Activated CD4-positive, alpha-beta T cell treated with anti-CD3 and anti-CD28 coated beads, Interleukin-2, amount 50 U/mL, for 4 hours (primary cell): Measurements from ENCODE around the gene MARF1.
"Not testable (repeated sequence)": the region's sequence is repeated elsewhere in the genome, so short reads cannot be mapped to it uniquely, and the experiment has no call there.

Experiments
- DNase-seq, 2 experiments: peaks; one replicate each; pipeline ENCODE4 v3.0.0-alpha.2; 2020

The MARF1 gene

GRCh38 chr16:15643048-15643945 is at the start of gene MARF1:
TSS of gene MARF1 (minus strand) at chr16:15643154. CDS start at chr16:15639233, 3,921 bp downstream.
- peak; percentile 99 for DNase-seq

- not testable (repeated sequence) for DNase-seq
Observed at GRCh38 chr16:15692508-15692907, 49.6 kb upstream of the MARF1 start.

GRCh38 chr16:15691046-15691445 is 48.1 kb upstream of the MARF1 start:
- DNase-seq, result no peak

- DNase-seq, result no peak
Observed at GRCh38 chr16:15690296-15690695, 47.3 kb upstream of the MARF1 start.

- DNase-seq, result no peak
Observed at GRCh38 chr16:15689290-15689689, 46.3 kb upstream of the MARF1 start.

GRCh38 chr16:15686287-15686686 is 43.3 kb upstream of the MARF1 start:
- DNase-seq, result no peak

GRCh38 chr16:15682105-15682570 is 39.2 kb upstream of the MARF1 start:
- peak; percentile 38 to 42 for DNase-seq

GRCh38 chr16:15677447-15677846 is 34.5 kb upstream of the MARF1 start:
- DNase-seq, result no peak

GRCh38 chr16:15676506-15676905 is 33.6 kb upstream of the MARF1 start:
- no peak for DNase-seq

GRCh38 chr16:15674571-15674970 is 31.6 kb upstream of the MARF1 start:
- no peak for DNase-seq

GRCh38 chr16:15672514-15673167 is 29.7 kb upstream of the MARF1 start:
- DNase-seq, result peak; percentile 49 to 54

- not testable (repeated sequence) for DNase-seq
Observed at GRCh38 chr16:15672127-15672513, 29.2 kb upstream of the MARF1 start.

- DNase-seq, result no peak
Observed at GRCh38 chr16:15671530-15672117, 28.7 kb upstream of the MARF1 start.

GRCh38 chr16:15667091-15667742 is 24.3 kb upstream of the MARF1 start:
- DNase-seq, result no peak

- no peak for DNase-seq
Observed at GRCh38 chr16:15665107-15665506, 22.2 kb upstream of the MARF1 start.

GRCh38 chr16:15660203-15660601 is 17.2 kb upstream of the MARF1 start:
- no peak for DNase-seq

GRCh38 chr16:15658556-15658955 is 15.6 kb upstream of the MARF1 start:
- no peak for DNase-seq

- DNase-seq, result no peak
Observed at GRCh38 chr16:15658149-15658548, 15.2 kb upstream of the MARF1 start.

- not testable (repeated sequence) for DNase-seq
Observed at GRCh38 chr16:15655561-15655960, 12.6 kb upstream of the MARF1 start.

GRCh38 chr16:15654591-15654990 is 11.6 kb upstream of the MARF1 start:
- no peak for DNase-seq

- DNase-seq, result no peak
Observed at GRCh38 chr16:15653227-15653626, 10.3 kb upstream of the MARF1 start.

GRCh38 chr16:15652293-15653001 is 9.5 kb upstream of the MARF1 start:
- no peak for DNase-seq
